Breast epithelium (tissue), 4 donors: ENCODE results near the gene EML6. TPM values are rescaled to one million over a fixed set of nuclear protein-coding genes. Genes with fewer than 3 reads are reported as not detected.

Source experiments
- DNase-seq, 2 donors: peaks; one replicate each; pipeline ENCODE4 v3.0.0-alpha.2; 2019; ENCODE audit warnings: low spot score in 2 of 2
- H3K27ac ChIP-seq, 2 donors: fragments of 200-600 bp; sonication (generic) in 1 of 2; one replicate each; pipeline ENCODE4 v1.5.1; 2016 to 2019; ENCODE audit warnings: mild to moderate bottlenecking in 1 of 2
- H3K27me3 ChIP-seq, 2 donors: fragments of 200-600 bp; sonication (generic) in 1 of 2; one replicate each; pipeline versions ENCODE4 v1.5.1 to v1.6.0; 2017 to 2019; ENCODE audit warnings: control low read depth in 1 of 2, mild to moderate bottlenecking in 1 of 2
- H3K36me3 ChIP-seq: fragments of 200-600 bp; one replicate; pipeline ENCODE4 v1.5.1; 2019
- H3K4me1 ChIP-seq, 2 donors: fragments of 200-600 bp; sonication (generic); one replicate each; pipeline ENCODE4 v1.5.1; 2016 to 2019; ENCODE audit warnings: control low read depth in 1 of 2
- H3K4me3 ChIP-seq, 3 donors: fragments of 200-600 bp; sonication (generic); 1 replicate in 2 of 3; 2 replicates in 1 of 3; pipeline ENCODE4 v1.5.1; 2016 to 2019; ENCODE audit warnings: mild to moderate bottlenecking in 3 of 3, moderate library complexity in 2 of 3
- H3K9me3 ChIP-seq, 2 donors: fragments of 200-600 bp; sonication (generic) in 1 of 2; one replicate each; pipeline ENCODE4 v1.5.1; 2016 to 2019; ENCODE audit warnings: control low read depth in 1 of 2
- CTCF ChIP-seq, 3 donors: fragments of 450-650 bp; IDR thresholded peaks; one replicate each; pipeline ENCODE4 v1.5.1; 2016 to 2017; ENCODE audit warnings: antibody characterized with exemption in 3 of 3, mild to moderate bottlenecking in 3 of 3, moderate library complexity in 3 of 3
- POLR2A ChIP-seq: fragments of 450-650 bp; IDR thresholded peaks from one replicate; pipeline ENCODE4 v1.6.1; 2016; ENCODE audit warnings: antibody characterized with exemption, mild to moderate bottlenecking, moderate library complexity
- POLR2AphosphoS5 ChIP-seq, 3 donors: sonication (generic); formaldehyde crosslinking; IDR thresholded peaks; one replicate each; pipeline ENCODE4 v1.6.1; 2017; ENCODE audit warnings: antibody characterized with exemption in 3 of 3
- intact Hi-C: fragments of 100-400 bp; cut with DNase I; formaldehyde crosslinking; loops from one replicate; pipeline ENCODE4 v1.15.1; 2023; ENCODE audit warnings: low total_unique reads
- total RNA-seq, 3 donors: library from RNA; depleted of rRNA; stranded (reverse); fragments of >200 nt; gene quantifications; one replicate each; pipeline ENCODE4 v1.1.0, GENCODE V29; 2016

EML6 gene
- total RNA-seq, 3 donors from 2014 or later = 1.9 to 5.9 (median 2.3) TPM

- TF ChIP-seq POLR2A (no peak), CTCF (IDR thresholded peaks at IDR 0.05) (no peak), POLR2AphosphoS5 (IDR thresholded peaks at IDR 0.05) (no peak)
- DNase-seq = no peak
- no peak overlapping the region for H3K27ac ChIP-seq
- intact Hi-C loops = no loop called here
- no peaks in the 10 kb centered on the region for H3K27me3 ChIP-seq
- no peaks in the 10 kb centered on the region for H3K9me3 ChIP-seq
- no peak overlapping the region for H3K4me3 ChIP-seq
- no peaks in the 10 kb centered on the region for H3K4me1 ChIP-seq
- H3K36me3 ChIP-seq = no peaks in the 10 kb centered on the region
Measured at GRCh38 chr2:54853616-54854310, 130.3 kb downstream of the EML6 start.

GRCh38 chr2:54855434-54855833 is 132.0 kb downstream of the EML6 start:
- no peak for TF ChIP-seq POLR2A
- intact Hi-C loops = no loop called here
- DNase-seq = no peak
- Histone ChIP-seq H3K27ac (no peak overlapping the region), H3K4me3 (no peak overlapping the region), H3K4me1 (no peaks in the 10 kb centered on the region), H3K27me3 (no peaks in the 10 kb centered on the region), H3K9me3 (no peaks in the 10 kb centered on the region), H3K36me3 (no peaks in the 10 kb centered on the region)

- Histone ChIP-seq H3K9me3 (no peaks in the 10 kb centered on the region), H3K4me3 (no peak overlapping the region), H3K36me3 (no peaks in the 10 kb centered on the region), H3K27ac (no peak overlapping the region), H3K4me1 (no peaks in the 10 kb centered on the region), H3K27me3 (no peaks in the 10 kb centered on the region)
- intact Hi-C loops = no loop called here
- DNase-seq = no peak
- no peak for TF ChIP-seq POLR2A
Measured at GRCh38 chr2:54858021-54858681, 134.7 kb downstream of the EML6 start.

GRCh38 chr2:54859416-54859815 is 136.0 kb downstream of the EML6 start:
- no peak for TF ChIP-seq CTCF (IDR thresholded peaks at IDR 0.05)
- TF ChIP-seq POLR2AphosphoS5 (IDR thresholded peaks at IDR 0.05) = no peak
- no peak for TF ChIP-seq POLR2A
- H3K4me1 ChIP-seq = no peaks in the 10 kb centered on the region
- DNase-seq = no peak
- H3K27ac ChIP-seq = no peak overlapping the region
- no peak overlapping the region for H3K4me3 ChIP-seq
- H3K36me3 ChIP-seq = no peaks in the 10 kb centered on the region
- H3K9me3 ChIP-seq = no peaks in the 10 kb centered on the region
- no peaks in the 10 kb centered on the region for H3K27me3 ChIP-seq
- intact Hi-C loops = no loop called here

GRCh38 chr2:54859997-54860701 is 136.7 kb downstream of the EML6 start:
- intact Hi-C loops = no loop called here
- no peaks in the 10 kb centered on the region for H3K4me1 ChIP-seq
- no peak for DNase-seq
- TF ChIP-seq CTCF (IDR thresholded peaks at IDR 0.05) = no peak
- TF ChIP-seq POLR2AphosphoS5 (IDR thresholded peaks at IDR 0.05) = no peak
- TF ChIP-seq POLR2A = no peak
- no peak overlapping the region for H3K27ac ChIP-seq
- no peaks in the 10 kb centered on the region for H3K36me3 ChIP-seq
- no peaks in the 10 kb centered on the region for H3K9me3 ChIP-seq
- no peaks in the 10 kb centered on the region for H3K27me3 ChIP-seq
- H3K4me3 ChIP-seq = no peak overlapping the region

GRCh38 chr2:54862229-54862628 is 138.8 kb downstream of the EML6 start:
- H3K27me3 ChIP-seq = no peaks in the 10 kb centered on the region
- no peak overlapping the region for H3K27ac ChIP-seq
- H3K4me1 ChIP-seq = no peaks in the 10 kb centered on the region
- H3K36me3 ChIP-seq = no peaks in the 10 kb centered on the region
- intact Hi-C loops = no loop called here
- no peak for DNase-seq
- no peak for TF ChIP-seq POLR2A
- no peak for TF ChIP-seq POLR2AphosphoS5 (IDR thresholded peaks at IDR 0.05)
- TF ChIP-seq CTCF (IDR thresholded peaks at IDR 0.05) = no peak
- no peak overlapping the region for H3K4me3 ChIP-seq
- H3K9me3 ChIP-seq = no peaks in the 10 kb centered on the region
